CD4-positive, alpha-beta memory T cell (primary cell): Measurements from ENCODE around the gene GPD2. TPM values are rescaled to one million over a fixed set of nuclear protein-coding genes. Genes with fewer than 3 reads are reported as not detected.
A peak's percentile ranks its signal among the peaks of the same experiment; 100 is the strongest.

Source experiments
- CTCF ChIA-PET: fragments of 350-600 bp; sonication (Branson Sonifier 250); formaldehyde crosslinking; loops from one replicate; lab custom pipeline; 2021; ENCODE audit warnings: inconsistent platforms; ENCODE audit not compliant: partially characterized antibody; lab: Charles Lee
- POLR2A ChIA-PET: fragments of 350-600 bp; sonication (Branson Sonifier 250); formaldehyde crosslinking; loops from one replicate; lab custom pipeline; 2021; ENCODE audit not compliant: partially characterized antibody; lab: Charles Lee
- DNase-seq, 5 donors: peaks; one replicate each; pipeline versions ENCODE4 v3.0.0 to v3.0.0-alpha.2; 2020 to 2022; ENCODE audit warnings: mixed read lengths in 1 of 5
- H3K27ac ChIP-seq: one replicate; pipeline ENCODE4 v1.7.0; 2013; ENCODE audit warnings: low read depth, low read length
- H3K27me3 ChIP-seq: 2 replicates; pipeline ENCODE4 v1.7.0; 2013; ENCODE audit warnings: mild to moderate bottlenecking, low read length, moderate library complexity; ENCODE audit not compliant: insufficient read depth
- H3K36me3 ChIP-seq: 2 replicates; pipeline ENCODE4 v1.7.0; 2013; ENCODE audit warnings: mild to moderate bottlenecking, low read length, moderate library complexity; ENCODE audit not compliant: insufficient read depth
- H3K4me1 ChIP-seq: 2 replicates; pipeline ENCODE4 v1.7.0; 2013; ENCODE audit warnings: mild to moderate bottlenecking, low read length, moderate library complexity; ENCODE audit not compliant: insufficient read depth
- H3K4me3 ChIP-seq, 2 donors: one replicate each; pipeline ENCODE4 v1.7.0; 2013; ENCODE audit warnings: low read length in 2 of 2, mild to moderate bottlenecking in 1 of 2
- H3K9me3 ChIP-seq, 2 donors: one replicate each; pipeline ENCODE4 v1.7.0; 2013; ENCODE audit warnings: low read length in 2 of 2, control low read depth in 1 of 2; ENCODE audit not compliant: control insufficient read depth in 1 of 2
- H3K27ac Mint-ChIP-seq, 7 donors: one replicate each; pipeline ENCODE4 v1.8.0; 2020 to 2021; ENCODE audit warnings: mixed read lengths in 7 of 7, mild to moderate bottlenecking in 6 of 7, inconsistent platforms in 3 of 7, moderate library complexity in 3 of 7
- H3K27me3 Mint-ChIP-seq, 2 donors: one replicate each; pipeline ENCODE4 v1.8.0; 2020 to 2021; ENCODE audit warnings: mixed read lengths in 2 of 2
- H3K36me3 Mint-ChIP-seq, 2 donors: one replicate each; pipeline ENCODE4 v1.8.0; 2020 to 2021; ENCODE audit warnings: mixed read lengths in 2 of 2, inconsistent platforms in 1 of 2, mild to moderate bottlenecking in 1 of 2
- H3K4me1 Mint-ChIP-seq, 4 donors: one replicate each; pipeline ENCODE4 v1.8.0; 2020 to 2021; ENCODE audit warnings: mixed read lengths in 4 of 4, mild to moderate bottlenecking in 1 of 4
- H3K4me3 Mint-ChIP-seq, 8 donors: one replicate each; pipeline ENCODE4 v1.8.0; 2020 to 2021; ENCODE audit warnings: mixed read lengths in 8 of 8, mild to moderate bottlenecking in 7 of 8, moderate library complexity in 6 of 8, inconsistent platforms in 3 of 8
- H3K9me3 Mint-ChIP-seq, 8 donors: one replicate each; pipeline ENCODE4 v1.8.0; 2020 to 2021; ENCODE audit warnings: mixed read lengths in 8 of 8, mild to moderate bottlenecking in 5 of 8, inconsistent platforms in 3 of 8, moderate library complexity in 1 of 8
- intact Hi-C: fragments of 100-400 bp; cut with micrococcal nuclease; formaldehyde crosslinking; loops from one replicate; pipeline ENCODE4 v1.15.1; 2023
- polyA plus RNA-seq, 2 donors: library from polyadenylated mRNA; unstranded; fragments of 300-500 nt; fragmentation: Illumina TruSeq; gene quantifications; one replicate each; pipeline ENCODE4 v1.2.3, GENCODE V29; 2021
- total RNA-seq, 2 experiments: library from RNA; stranded (reverse); gene quantifications; one replicate each; pipeline ENCODE4 v1.2.3, GENCODE V29; 2021

The GPD2 gene
- total and polyA plus RNA-seq, 4 experiments from 2014 or later = 3.5 to 13.1 (median 10.0) TPM

GRCh38 chr2:156423674-156424282, 12.4 kb upstream of the GPD2 start:
- intact Hi-C loops = no loop called here
- no peaks in the 10 kb centered on the region for H3K9me3 ChIP-seq
- Mint-ChIP-seq H3K36me3 (no peaks in the 10 kb centered on the region), H3K27ac (no peak overlapping the region), H3K4me3 (no peak overlapping the region), H3K27me3 (peaks cover 2 to 8% of the 10 kb centered on the region in 2 donors), H3K4me1 (no peaks in the 10 kb centered on the region), H3K9me3 (no peaks in the 10 kb centered on the region)
- ChIA-PET POLR2A (interaction anchor here (0.8 kb wide), 1 partner anchor 13 kb away, joined by 4 read pairs; the partner anchor contains the start of gene GPD2), CTCF (interaction anchor here (1.2 kb wide), 1 partner anchor 11 kb away, joined by 4 read pairs; no protein-coding TSS in a partner anchor)
- no peaks in the 10 kb centered on the region for H3K27me3 ChIP-seq
- no peak overlapping the region for H3K4me3 ChIP-seq
- DNase-seq = no peak
- no peak overlapping the region for H3K27ac ChIP-seq
- no peaks in the 10 kb centered on the region for H3K36me3 ChIP-seq
- no peaks in the 10 kb centered on the region for H3K4me1 ChIP-seq

- no peak overlapping the region for H3K4me3 ChIP-seq
- Mint-ChIP-seq H3K4me1 (peaks cover 0 to 5% (median 3%) of the 10 kb centered on the region in 4 donors), H3K4me3 (no peak overlapping the region), H3K27ac (no peak overlapping the region), H3K27me3 (peaks cover 2 to 5% of the 10 kb centered on the region in 2 donors), H3K36me3 (no peaks in the 10 kb centered on the region), H3K9me3 (no peaks in the 10 kb centered on the region)
- no peaks in the 10 kb centered on the region for H3K27me3 ChIP-seq
- intact Hi-C loops = no loop called here
- H3K9me3 ChIP-seq = no peaks in the 10 kb centered on the region
- peaks cover 6% of the 10 kb centered on the region for H3K4me1 ChIP-seq
- no peak overlapping the region for H3K27ac ChIP-seq
- DNase-seq = no peak
- ChIA-PET CTCF (no interaction called here), POLR2A (no interaction called here)
- H3K36me3 ChIP-seq = no peaks in the 10 kb centered on the region
Observed at GRCh38 chr2:156427074-156427473, 9.1 kb upstream of the GPD2 start.

DNA sequence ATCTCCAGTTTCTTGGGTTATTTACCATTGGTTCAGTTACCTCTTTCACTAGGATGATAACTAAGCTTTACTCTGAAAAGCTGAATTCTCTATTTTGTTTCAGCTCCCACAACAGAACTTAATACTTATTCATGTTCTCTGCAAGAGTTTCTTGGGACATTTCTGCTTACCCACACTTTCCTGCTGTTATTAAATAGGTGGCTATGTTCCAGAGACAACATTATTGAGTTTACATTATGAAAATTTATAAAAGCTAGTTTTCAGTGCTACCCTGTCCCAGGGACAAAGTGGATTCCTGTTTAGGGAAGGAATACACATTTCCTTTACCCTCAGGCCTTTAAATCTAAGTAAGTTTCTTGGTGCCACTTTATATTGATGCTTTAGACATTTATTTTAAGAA, 7.0 kb upstream of the GPD2 start:
- peaks cover 0 to 2% of the 10 kb centered on the region in 2 donors for H3K27me3 Mint-ChIP-seq
- H3K36me3 Mint-ChIP-seq = no peaks in the 10 kb centered on the region
- intact Hi-C loops = no loop called here
- Histone ChIP-seq H3K9me3 (no peaks in the 10 kb centered on the region), H3K27ac (no peak overlapping the region), H3K4me3 (no peak overlapping the region), H3K36me3 (no peaks in the 10 kb centered on the region), H3K4me1 (peaks cover 6% of the 10 kb centered on the region), H3K27me3 (no peaks in the 10 kb centered on the region)
- no peak overlapping the region for H3K4me3 Mint-ChIP-seq
- no peak for DNase-seq
- ChIA-PET POLR2A (interaction anchor here (0.8 to 1.4 kb wide), 2 partner anchors 29 to 95 kb away, joined by 3 read pairs; no protein-coding TSS in a partner anchor), CTCF (interaction anchor here (1.0 to 1.7 kb wide), 4 partner anchors 12 to 94 kb away, joined by 3 to 6 read pairs (median 3); no protein-coding TSS in a partner anchor)
- no peaks in the 10 kb centered on the region for H3K9me3 Mint-ChIP-seq
- H3K27ac Mint-ChIP-seq = no peak overlapping the region
- peaks cover 0 to 9% (median 3%) of the 10 kb centered on the region in 4 donors for H3K4me1 Mint-ChIP-seq

GRCh38 chr2:156430236-156430979, 5.8 kb upstream of the GPD2 start:
- H3K9me3 Mint-ChIP-seq = no peaks in the 10 kb centered on the region
- no peaks in the 10 kb centered on the region for H3K36me3 ChIP-seq
- no peak for DNase-seq
- H3K27ac ChIP-seq = no peak overlapping the region
- no peaks in the 10 kb centered on the region for H3K36me3 Mint-ChIP-seq
- H3K4me3 Mint-ChIP-seq = no peak overlapping the region
- no peak overlapping the region for H3K27ac Mint-ChIP-seq
- H3K9me3 ChIP-seq = no peaks in the 10 kb centered on the region
- H3K27me3 ChIP-seq = no peaks in the 10 kb centered on the region
- intact Hi-C loops = no loop called here
- H3K4me1 Mint-ChIP-seq = peaks cover 0 to 12% (median 3%) of the 10 kb centered on the region in 4 donors
- H3K27me3 Mint-ChIP-seq = no peaks in the 10 kb centered on the region
- ChIA-PET POLR2A (interaction anchor here (1.4 kb wide), 2 partner anchors 88 to 96 kb away, joined by 3 read pairs; no protein-coding TSS in a partner anchor), CTCF (interaction anchor here (1.6 kb wide), 1 partner anchor 95 kb away, joined by 6 read pairs; no protein-coding TSS in a partner anchor)
- no peak overlapping the region for H3K4me3 ChIP-seq
- peaks cover 6% of the 10 kb centered on the region for H3K4me1 ChIP-seq

- H3K9me3 ChIP-seq = no peaks in the 10 kb centered on the region
- peaks cover 0 to 12% (median 3%) of the 10 kb centered on the region in 4 donors for H3K4me1 Mint-ChIP-seq
- H3K27ac ChIP-seq = no peak overlapping the region
- no peaks in the 10 kb centered on the region for H3K9me3 Mint-ChIP-seq
- H3K4me3 ChIP-seq = no peak overlapping the region
- H3K27me3 Mint-ChIP-seq = no peaks in the 10 kb centered on the region
- no peak for DNase-seq
- ChIA-PET POLR2A (interaction anchor here (1.4 kb wide), 1 partner anchor 88 kb away, joined by 3 read pairs; no protein-coding TSS in a partner anchor), CTCF (no interaction called here)
- no peaks in the 10 kb centered on the region for H3K36me3 ChIP-seq
- no peaks in the 10 kb centered on the region for H3K27me3 ChIP-seq
- intact Hi-C loops = no loop called here
- peak overlapping the region in 1 of 7 donors; percentile 25 for H3K27ac Mint-ChIP-seq
- no peaks in the 10 kb centered on the region for H3K36me3 Mint-ChIP-seq
- peaks cover 6% of the 10 kb centered on the region for H3K4me1 ChIP-seq
- H3K4me3 Mint-ChIP-seq = no peak overlapping the region
Observed at GRCh38 chr2:156430980-156431358, 5.2 kb upstream of the GPD2 start.

DNA sequence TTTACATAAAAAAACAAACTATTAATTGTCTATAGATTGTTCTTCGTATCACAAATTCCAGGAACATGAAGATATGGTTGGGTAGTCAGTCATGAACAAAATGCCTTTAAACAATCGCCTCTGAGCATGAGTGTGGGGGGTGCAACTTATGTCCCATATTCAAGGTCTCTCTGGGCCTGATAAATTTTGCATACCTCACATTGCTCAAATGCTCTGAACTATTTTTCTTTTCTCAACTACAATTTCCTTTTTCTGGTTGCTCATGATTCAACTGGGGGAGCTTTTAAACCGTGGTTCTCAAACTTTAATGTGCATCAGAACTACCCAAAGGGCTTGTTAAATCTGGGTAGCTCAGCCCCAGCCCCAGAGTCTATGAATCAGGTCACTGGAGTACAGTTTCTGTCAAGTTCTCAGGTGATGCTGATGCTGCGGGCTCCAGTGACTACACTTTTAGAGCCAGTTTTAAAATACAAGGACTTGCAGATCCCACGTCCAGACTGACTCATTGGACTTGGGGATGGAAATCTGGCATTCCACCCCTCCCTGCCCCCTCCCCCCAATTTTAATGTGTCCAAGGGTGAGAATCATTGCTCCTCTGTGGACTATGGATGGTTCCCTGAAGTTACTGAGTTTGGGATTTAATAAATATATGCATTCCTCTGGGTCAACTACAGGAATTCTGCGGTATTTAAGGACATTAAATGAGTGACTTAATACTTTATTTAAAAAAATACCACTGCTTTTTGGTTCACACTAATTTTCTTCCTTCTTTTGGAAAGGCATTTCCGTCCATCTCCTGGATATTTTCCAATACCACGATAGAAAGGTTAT, 1.5 kb upstream of the GPD2 start:
- H3K27ac Mint-ChIP-seq = peak overlapping the region; percentile 63 to 88 (median 81)
- H3K4me1 Mint-ChIP-seq = peaks cover 21 to 41% (median 26%) of the 10 kb centered on the region in 4 donors
- Histone ChIP-seq H3K27me3 (no peaks in the 10 kb centered on the region), H3K27ac (no peak overlapping the region), H3K36me3 (no peaks in the 10 kb centered on the region), H3K4me3 (no peak overlapping the region), H3K4me1 (peaks cover 28% of the 10 kb centered on the region), H3K9me3 (no peaks in the 10 kb centered on the region)
- POLR2A ChIA-PET = interaction anchor here (2.8 to 4.5 kb wide), 4 partner anchors 35 to 100 kb away, joined by 15 to 32 read pairs (median 24); no protein-coding TSS in a partner anchor
- H3K9me3 Mint-ChIP-seq = no peaks in the 10 kb centered on the region
- H3K4me3 Mint-ChIP-seq = peak overlapping the region; percentile 57 to 98 (median 76)
- H3K36me3 Mint-ChIP-seq = peaks cover 0 to 4% of the 10 kb centered on the region in 2 donors
- no peaks in the 10 kb centered on the region for H3K27me3 Mint-ChIP-seq
- CTCF ChIA-PET = interaction anchor here (0.9 to 1.7 kb wide), 2 partner anchors 100 to 153 kb away, joined by 3 to 6 read pairs; no protein-coding TSS in a partner anchor
- peak in 4 of 5 donors; percentile 16 to 46 (median 22) for DNase-seq
- intact Hi-C loops = no loop called here
